Measurements from ENCODE around the gene HEBP2.
"Not testable (repeated sequence)": the region's sequence is repeated elsewhere in the genome, so short reads cannot be mapped to it uniquely, and the experiment has no call there.

The HEBP2 gene

DNA sequence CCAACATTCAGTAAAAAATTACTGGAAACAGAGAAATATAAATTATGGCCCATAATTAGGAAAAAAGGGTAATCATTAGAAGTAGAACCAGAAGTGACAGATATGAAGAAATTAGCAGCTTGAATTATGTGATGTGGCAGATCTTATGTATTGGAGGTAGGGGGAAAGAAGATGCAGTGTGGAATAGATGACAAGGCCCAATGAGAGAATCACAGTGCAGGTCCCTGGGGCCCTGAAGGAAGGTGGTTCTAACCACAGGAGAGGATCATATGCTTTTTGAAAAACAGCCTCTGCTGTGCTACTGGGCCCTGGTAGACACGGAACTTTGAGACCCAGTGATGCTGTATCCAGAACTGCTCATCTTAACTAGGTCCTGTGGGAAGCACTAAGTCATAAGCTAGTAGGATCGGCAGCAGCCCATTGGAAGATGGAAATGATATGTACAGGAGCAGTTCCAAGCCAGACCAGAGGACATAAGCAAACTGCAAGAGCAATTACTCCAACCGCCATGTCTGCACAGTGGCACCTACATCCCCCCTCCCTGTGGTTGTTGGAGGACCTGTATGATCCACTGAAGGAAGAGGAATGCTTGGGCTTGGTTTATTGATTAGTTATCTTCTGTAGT is 14.2 kb downstream of the HEBP2 start:
- DNase-seq = no peak
- intact Hi-C loops (cut with DNase I) = no loop called here

DNA sequence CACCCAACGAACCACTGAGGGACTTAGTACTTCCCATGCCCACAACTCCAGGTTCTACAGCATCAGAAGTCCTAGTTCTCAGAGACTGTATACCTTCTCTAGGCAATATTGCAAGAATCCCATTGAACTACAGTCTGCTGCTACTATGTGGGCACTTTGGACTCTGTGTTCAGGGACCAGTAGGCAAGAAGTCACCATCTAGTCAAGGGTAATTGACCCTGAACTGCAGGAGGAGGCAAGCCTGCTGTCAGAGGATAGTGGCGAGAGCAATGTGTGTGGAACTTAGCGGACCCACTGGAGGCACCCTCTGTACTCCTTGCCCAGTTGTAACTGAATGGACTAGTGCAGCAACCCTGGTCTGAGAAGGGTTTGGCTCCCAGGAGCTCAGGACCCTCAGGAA is 15.7 kb downstream of the HEBP2 start:
- intact Hi-C loops (cut with DNase I) = loop anchor here (10.0 kb wide), 1 partner anchor 165 kb away; no protein-coding TSS in a partner anchor
- no peak for DNase-seq

DNA sequence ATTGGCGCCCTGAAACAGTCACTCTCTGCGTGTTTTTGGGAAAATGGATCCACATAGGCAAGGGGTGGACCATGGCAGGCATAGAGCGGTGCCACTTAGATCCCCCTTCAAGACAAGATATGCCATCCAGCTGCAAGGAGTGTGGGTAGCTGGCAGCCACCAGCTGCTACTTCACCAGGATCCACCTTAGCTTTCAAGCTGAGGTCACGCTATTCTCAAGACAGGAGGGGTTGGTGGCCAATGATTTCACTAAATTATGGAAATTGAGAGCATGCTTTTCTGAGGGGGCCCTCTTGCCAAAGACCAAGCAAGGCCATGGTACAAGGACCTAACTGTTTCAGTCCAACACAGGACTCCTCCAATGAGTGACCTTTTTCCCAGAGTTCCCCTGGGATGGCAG is 16.3 kb downstream of the HEBP2 start:
- intact Hi-C loops (cut with DNase I) = loop anchor here (10.0 kb wide), 1 partner anchor 164 kb away; no protein-coding TSS in a partner anchor
- no peak for DNase-seq

DNA sequence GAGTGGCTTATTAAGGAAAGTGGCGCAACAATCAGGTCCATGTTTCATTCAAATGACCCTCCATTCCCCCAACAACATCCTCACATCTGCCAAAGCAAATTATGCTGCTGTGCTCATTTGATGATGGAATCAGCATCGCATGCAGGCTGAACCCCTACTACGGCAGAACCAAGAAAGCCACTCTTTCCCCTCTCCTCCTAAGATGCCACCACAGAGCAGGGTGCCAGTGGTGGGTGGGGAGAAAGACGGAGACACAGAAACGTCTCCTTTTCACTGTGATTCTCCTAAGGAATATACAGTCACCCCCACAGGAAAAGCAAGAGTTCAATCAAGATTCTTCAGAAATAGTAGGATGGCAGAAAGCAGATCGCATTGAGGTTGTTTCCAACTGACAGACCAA is 17.1 kb downstream of the HEBP2 start:
- DNase-seq = no peak
- intact Hi-C loops (cut with DNase I) = loop anchor here (10.0 kb wide), 1 partner anchor 164 kb away; no protein-coding TSS in a partner anchor

DNA sequence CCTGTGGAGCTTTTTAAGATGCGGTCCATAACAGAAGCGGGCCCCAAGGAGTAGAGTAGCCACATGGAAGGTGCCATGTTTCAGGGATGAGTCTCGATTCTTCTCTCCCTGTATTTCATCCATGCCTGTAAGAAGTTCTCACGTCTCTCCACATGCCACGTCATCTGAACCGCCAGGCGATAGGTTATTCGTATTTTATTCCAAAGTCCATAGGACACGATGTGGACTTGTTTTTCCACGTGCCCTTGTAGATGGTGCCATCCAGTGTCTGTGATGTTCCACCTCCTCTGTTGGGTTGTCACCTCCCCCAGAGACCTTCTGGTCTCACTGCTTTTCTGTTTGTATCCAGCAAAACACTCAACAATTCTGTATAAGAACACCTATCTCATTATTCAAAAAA is 17.6 kb downstream of the HEBP2 start:
- no peak for DNase-seq
- intact Hi-C loops (cut with DNase I) = loop anchor here (10.0 kb wide), 1 partner anchor 163 kb away; no protein-coding TSS in a partner anchor

DNA sequence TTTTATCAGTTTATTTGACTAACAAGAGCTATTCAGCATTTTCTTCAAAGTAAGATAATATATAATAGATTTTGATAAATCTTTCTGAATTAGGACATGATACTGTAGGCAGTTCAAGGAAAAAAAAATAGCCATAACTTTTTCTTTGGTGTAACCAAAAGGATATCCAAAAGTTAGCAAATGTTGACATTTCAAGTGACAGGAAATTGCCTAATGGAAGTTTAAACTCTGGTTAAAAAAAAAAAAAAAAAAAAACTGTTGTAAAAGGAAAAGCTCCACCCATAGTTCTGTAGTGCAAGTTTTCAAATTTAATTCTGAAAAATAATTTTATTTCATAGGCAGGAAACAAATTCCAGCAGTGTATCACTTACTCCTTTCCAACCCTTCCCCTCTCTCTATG is 18.8 kb downstream of the HEBP2 start:
- intact Hi-C loops (cut with DNase I) = loop anchor here (10.0 kb wide), 1 partner anchor 162 kb away; no protein-coding TSS in a partner anchor
- no peak for DNase-seq

DNA sequence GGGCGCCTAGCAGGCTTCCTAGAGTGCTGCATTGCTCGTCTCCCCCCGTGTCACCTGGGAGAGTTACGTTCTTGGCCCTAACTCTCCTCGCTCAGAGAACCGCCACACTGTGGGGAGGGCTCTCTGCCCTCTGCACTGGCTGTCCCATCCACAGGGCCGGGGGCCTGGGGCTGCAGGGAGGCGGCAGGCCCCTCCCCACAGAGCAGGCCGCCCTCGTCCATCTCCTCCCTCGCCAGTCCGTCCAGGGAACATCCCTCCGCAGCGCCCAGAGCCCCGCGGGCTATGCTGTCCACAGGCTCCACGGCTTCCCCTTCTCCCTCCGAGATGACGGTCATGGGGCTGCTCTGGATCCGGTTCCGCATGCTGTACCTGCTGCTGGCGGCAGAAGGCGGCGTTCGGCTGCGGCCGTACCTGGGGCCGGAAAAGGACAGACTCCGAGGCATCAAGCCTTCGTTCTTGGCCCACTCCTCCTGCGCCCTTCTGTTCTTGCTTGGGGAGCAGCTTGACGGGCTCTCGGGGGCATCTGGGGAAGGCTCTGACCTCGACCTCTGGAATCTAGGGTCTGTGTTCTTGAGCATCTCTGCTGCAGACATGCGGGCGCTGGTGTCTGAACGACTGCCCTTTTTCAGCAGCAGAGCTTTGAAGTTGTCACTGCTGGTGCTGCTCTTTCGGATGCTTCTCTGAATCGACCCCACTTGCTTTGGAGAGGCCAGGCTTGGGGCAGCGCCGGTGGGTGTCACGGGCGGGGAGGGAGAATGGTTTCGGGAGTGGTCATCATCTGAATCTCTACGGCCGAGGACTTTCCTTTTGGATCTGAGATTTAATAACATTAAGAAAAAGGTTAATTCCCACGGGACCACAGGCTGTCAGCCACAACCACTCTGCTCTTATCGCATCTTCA is 20.2 kb downstream of the HEBP2 start:
- intact Hi-C loops (cut with DNase I) = loop anchor here (10.0 kb wide), 1 partner anchor 161 kb away; no protein-coding TSS in a partner anchor
- DNase-seq = no peak

DNA sequence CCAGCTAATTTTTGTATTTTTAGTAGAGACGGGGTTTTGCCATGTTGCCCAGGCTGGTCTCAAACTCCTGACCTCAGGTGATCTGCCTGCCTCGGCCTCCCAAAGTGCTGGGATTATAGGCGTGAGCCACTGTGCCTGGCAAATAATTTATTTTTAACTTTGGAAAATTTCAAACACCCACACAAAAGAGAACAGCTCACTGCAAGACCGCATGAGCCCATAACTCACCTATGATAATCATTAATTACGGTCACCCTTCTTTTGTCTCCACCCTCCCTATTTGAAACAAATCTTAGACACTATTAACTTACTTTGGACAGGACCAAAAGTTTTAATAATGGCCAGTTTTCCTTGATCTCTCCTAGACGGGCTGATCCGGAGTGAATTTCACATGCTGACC is 21.2 kb downstream of the HEBP2 start:
- not testable (repeated sequence) for DNase-seq

DNA sequence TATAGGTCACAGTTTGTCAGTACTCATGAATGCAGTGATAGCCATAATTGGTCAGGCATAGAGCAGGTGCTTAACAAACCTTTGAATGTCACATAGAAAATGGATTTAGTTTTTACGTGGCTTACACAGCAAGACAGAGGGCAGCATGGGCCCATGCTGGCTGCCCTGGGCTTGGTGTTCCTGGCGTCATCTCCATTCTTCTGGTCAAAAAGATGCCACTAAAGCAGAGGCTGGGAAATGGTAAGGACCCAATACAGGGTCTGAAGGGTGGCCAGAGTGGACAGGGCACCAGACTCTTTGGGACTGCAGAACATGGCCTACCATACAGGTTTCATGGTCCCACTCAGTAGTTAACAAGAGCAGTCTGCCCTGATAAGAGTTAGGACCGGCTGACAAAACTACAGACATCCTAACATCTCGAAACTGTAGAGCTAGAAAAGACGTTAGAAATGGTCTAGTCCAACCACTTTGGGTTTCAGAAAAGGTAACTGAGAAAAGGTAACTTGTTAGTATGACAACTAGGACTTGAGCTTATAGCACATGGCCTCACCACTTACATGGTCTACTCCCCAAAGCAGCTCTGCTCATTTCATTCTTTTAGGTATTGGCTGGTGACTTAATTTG is 22.6 kb downstream of the HEBP2 start:
- intact Hi-C loops (cut with DNase I) = loop anchor here (10.0 kb wide), 1 partner anchor 158 kb away; no protein-coding TSS in a partner anchor
- no peak for DNase-seq

More for the DNA sequence above, 21.2 kb downstream of the HEBP2 start:
- intact Hi-C loops (cut with DNase I) = loop anchor here (10.0 kb wide), 1 partner anchor 160 kb away; no protein-coding TSS in a partner anchor

DNA sequence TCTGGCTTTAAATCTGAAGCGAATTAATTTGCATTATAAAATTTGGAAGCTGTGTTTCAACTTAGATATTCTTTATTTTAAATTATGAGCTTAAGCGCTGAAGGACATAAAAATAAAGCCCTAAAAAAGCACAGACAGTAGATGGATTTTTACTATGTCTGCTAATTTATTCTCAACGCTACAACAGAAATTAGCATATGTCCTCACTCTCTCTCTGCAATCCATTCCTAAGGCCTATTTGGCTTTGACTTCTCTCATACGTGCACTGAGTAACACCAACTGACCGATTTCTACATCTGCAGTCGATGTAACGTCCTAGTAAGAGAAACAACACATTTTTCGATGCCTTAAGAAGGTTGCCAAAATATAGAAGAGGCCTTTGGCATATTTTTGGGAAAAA is 23.7 kb downstream of the HEBP2 start:
- DNase-seq = no peak
- intact Hi-C loops (cut with DNase I) = loop anchor here (10.0 kb wide), 1 partner anchor 157 kb away; no protein-coding TSS in a partner anchor

DNA sequence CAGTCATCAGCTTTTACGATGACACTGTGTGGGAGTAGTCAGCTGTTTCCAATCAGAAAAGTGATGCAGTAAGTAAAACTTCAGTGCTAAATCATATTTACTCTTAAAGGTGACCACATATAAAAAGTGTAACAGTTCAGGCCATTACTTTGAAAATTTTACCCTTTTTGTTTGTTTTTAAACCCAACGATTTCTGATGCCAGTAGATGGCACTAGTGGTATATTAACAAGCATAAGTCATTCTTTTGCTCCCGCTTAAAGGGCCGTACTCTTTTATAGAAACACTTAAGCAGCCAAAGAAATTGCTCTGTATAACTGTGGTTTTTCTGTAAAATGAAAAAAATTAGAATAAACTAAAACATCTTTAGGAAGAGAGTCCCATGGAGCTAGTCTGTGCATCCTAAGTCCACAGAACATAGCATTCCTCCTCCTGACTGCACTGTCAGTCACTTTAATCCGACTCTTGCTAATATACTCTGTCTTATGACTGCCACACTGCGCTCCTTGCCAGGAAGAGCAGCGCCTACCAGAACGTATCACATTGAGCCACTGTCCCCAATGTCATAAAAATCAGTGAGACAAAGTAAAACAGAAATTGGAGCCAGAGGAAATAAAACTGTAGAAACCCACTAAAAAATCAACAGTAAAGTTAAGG is 25.0 kb downstream of the HEBP2 start:
- intact Hi-C loops (cut with DNase I) = loop anchor here (10.0 kb wide), 1 partner anchor 156 kb away; no protein-coding TSS in a partner anchor
- peak in 3 of 42 donors; percentile 37 to 53 (median 46) for DNase-seq

DNA sequence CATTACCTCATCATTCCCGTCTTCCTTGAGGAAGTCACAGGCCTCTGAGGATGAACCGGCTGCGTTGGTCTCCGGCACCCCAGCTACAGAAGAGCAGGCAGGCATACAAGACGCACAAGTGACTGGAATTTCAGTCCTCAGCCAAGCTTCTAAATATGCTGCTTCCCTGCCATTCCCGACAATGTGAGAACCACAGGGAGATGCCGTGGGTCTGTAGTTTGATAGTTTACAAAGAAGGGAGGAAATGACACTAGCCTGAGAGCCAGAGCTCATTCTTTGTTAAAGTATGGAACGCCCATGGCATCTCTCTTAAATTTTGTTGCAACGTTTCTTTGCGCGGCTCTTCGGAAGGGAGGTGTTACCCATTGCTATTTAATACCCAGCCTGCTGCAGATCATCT is 25.7 kb downstream of the HEBP2 start:
- intact Hi-C loops (cut with DNase I) = loop anchor here (5.0 to 10.0 kb wide), 2 partner anchors 88 to 155 kb away; no protein-coding TSS in a partner anchor
- no peak for DNase-seq

DNA sequence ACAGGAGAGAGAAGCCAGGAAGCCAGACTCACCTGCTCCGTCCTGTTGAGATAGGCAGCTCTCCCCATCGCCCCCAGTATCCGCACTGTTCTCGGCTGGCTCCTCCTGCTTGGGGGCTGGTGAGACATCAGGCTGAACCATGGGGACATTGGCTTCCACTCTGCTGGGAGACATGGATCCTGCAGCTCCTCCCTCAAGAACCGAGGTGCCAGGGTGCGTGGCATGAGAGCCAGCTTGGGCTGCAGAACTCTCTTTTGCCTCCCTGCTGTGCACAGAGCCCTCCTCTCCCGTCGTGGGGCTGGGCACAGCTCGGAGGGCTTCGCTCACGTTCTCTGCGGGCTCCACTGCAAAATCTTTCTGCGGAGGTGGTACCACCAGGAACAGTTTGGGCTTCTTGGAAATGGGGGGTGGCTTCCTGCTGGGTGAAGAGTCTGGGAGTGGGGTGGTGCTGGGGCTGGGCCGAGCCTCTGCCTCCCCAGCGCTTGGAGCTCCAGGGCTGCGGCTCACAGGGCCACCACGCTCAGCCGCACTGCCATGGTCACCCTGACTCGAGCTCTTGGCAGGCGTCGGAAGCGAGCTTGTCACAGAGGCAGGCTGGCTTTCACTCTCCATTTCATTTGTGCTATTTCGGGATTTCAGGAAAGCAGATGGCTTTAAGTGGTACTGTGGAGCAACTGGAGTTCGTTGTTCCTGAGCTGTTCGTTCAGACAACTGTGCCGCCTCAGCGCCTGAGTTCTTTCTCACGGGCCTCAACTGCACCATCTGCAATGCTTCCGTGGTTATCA is 26.5 kb downstream of the HEBP2 start:
- peak in 32 of 42 donors; percentile 18 to 81 (median 50) for DNase-seq
- intact Hi-C loops (cut with DNase I) = loop anchor here (5.0 kb wide), 1 partner anchor 87 kb away; no protein-coding TSS in a partner anchor

DNA sequence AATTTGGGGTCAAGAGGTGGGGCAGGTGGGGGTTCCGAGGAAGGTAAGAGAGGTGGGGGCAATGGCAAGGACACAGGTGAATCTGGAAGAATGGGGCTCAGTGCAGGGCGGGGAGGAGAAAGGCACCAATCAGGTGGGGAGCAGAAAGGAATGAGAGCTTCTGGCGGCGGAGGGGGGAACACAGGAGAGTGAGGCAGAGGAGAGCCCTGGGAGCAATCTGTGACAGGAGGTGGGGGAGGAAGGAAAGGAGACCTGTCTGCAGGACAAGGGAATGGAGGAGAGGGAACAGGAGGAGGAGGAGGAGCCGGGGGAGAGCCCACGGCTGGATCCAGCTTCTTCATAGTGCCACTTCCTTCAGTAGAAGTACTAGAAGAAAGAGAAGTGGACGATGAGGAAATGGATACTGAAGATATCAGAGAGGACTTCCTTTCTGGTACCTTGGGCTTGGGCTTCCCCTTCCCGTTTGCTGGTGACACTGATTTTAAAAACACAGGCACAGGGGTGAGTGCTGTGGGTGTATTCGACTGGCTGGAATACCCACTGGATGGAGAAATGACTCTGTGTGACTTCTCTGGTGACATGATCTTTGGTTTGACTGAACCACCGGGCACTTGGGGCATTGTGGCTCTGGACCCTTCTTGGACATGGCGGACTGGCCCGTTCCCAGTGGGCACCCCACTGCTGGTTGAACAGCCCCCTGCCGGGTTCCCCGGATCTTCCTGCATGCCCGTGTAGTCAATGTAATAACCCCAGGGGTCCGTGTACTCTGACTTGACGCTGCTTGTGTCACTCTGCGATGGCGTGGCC is 27.4 kb downstream of the HEBP2 start:
- intact Hi-C loops (cut with DNase I) = loop anchor here (5.0 kb wide), 1 partner anchor 86 kb away; no protein-coding TSS in a partner anchor
- DNase-seq = peak in 3 of 42 donors; percentile 8 to 17 (median 13)

DNA sequence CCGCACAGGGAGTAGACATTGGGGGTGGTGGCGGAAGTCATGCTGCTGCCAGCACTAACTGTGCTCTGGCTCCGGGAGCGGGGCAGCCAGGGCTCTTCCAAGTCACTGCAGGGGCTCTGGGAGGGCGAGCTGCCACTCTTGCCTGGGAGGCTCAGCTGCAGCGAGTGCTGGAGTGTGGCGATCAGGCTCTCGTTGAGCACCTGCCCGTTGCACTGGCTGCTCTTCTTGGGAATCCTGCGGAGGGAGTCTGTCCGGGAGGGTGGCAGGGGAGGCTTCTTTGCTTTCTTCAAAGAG is 28.0 kb downstream of the HEBP2 start:
- peak in 13 of 42 donors; percentile 6 to 48 (median 24) for DNase-seq
- intact Hi-C loops (cut with DNase I) = loop anchor here (5.0 kb wide), 1 partner anchor 85 kb away; no protein-coding TSS in a partner anchor

DNA sequence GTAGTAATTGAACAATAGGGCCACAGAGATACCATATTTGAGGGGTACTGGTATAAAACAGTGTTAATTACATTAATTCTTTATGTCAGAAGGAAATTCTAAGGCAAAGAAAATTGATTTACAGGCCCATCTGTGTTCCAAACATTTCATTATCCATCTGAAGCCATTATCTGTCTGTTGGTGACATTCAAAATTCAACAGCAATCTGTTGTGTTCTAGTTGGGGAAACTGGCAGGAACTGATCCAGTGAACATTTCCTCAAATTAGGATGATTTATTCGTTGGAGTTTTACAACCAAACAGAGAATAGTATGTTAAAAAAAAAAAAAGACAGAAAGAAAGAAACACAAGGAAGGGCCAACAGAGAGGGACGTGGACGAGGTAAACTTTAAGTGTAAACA is 30.1 kb downstream of the HEBP2 start:
- no peak for DNase-seq
- intact Hi-C loops (cut with DNase I) = loop anchor here (5.0 kb wide), 1 partner anchor 83 kb away; no protein-coding TSS in a partner anchor

DNA sequence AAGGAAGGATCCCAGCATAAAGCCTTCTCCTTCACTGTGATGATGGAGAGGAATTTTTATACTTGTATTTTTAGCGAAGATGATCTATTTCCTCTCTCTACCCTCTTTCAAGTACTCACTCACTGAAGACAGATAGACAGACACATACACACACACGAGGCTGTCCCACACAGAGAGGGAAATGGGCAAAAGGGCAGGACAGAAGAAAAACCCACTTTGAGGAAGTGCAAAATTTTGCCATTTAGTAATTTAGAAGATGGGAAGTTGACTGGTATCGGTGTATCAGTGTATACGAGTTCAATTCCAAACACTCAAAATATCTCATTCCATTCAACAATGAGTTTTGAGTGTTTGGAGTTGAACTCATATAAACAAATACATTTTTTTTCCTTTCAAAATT is 30.9 kb downstream of the HEBP2 start:
- intact Hi-C loops (cut with DNase I) = loop anchor here (5.0 kb wide), 1 partner anchor 82 kb away; no protein-coding TSS in a partner anchor
- no peak for DNase-seq

All from head of caudate nucleus (tissue), 42 donors.